HG03521 (cell line): ENCODE results near the gene ZCCHC9.
"Not testable (repeated sequence)": the region's sequence is repeated elsewhere in the genome, so short reads cannot be mapped to it uniquely, and the experiment has no call there.

Source experiments
- ATAC-seq: cut with Tn5 transposase; IDR thresholded peaks from one replicate; pipeline ENCODE4 v1.9.1; 2021; ENCODE audit warnings: mild to moderate bottlenecking, moderate library complexity; ENCODE audit not compliant: unreplicated experiment

Gene ZCCHC9

GRCh38 chr5:81303563-81303962 is 2.2 kb downstream of the ZCCHC9 start:
- ATAC-seq = no peak

GRCh38 chr5:81305785-81306184 is 4.4 kb downstream of the ZCCHC9 start:
- ATAC-seq = no peak

GRCh38 chr5:81308836-81309235 is 7.4 kb downstream of the ZCCHC9 start:
- ATAC-seq = no peak

- no peak for ATAC-seq
Observed at GRCh38 chr5:81310402-81311063, 9.1 kb downstream of the ZCCHC9 start.

- no peak for ATAC-seq
Observed at GRCh38 chr5:81313278-81313677, 11.9 kb downstream of the ZCCHC9 start.

GRCh38 chr5:81313686-81314085 is 12.3 kb downstream of the ZCCHC9 start:
- ATAC-seq = no peak

- ATAC-seq = no peak
Observed at GRCh38 chr5:81314581-81314980, 13.2 kb downstream of the ZCCHC9 start.

GRCh38 chr5:81315336-81315735 is 13.9 kb downstream of the ZCCHC9 start:
- ATAC-seq = no peak

- ATAC-seq = no peak
Observed at GRCh38 chr5:81315830-81316229, 14.4 kb downstream of the ZCCHC9 start.

GRCh38 chr5:81316571-81316970 is 15.2 kb downstream of the ZCCHC9 start:
- no peak for ATAC-seq

- ATAC-seq = no peak
Observed at GRCh38 chr5:81317536-81317935, 16.1 kb downstream of the ZCCHC9 start.

GRCh38 chr5:81326554-81326953 is 25.2 kb downstream of the ZCCHC9 start:
- ATAC-seq = no peak

GRCh38 chr5:81334304-81335061 is 33.1 kb downstream of the ZCCHC9 start:
- ATAC-seq = no peak

GRCh38 chr5:81335946-81336345 is 34.6 kb downstream of the ZCCHC9 start:
- no peak for ATAC-seq

GRCh38 chr5:81336556-81336955 is 35.2 kb downstream of the ZCCHC9 start:
- no peak for ATAC-seq

GRCh38 chr5:81337803-81338202 is 36.4 kb downstream of the ZCCHC9 start:
- no peak for ATAC-seq

- not testable (repeated sequence) for ATAC-seq
Observed at GRCh38 chr5:81338213-81338612, 36.8 kb downstream of the ZCCHC9 start.

- ATAC-seq = no peak
Observed at GRCh38 chr5:81344736-81345135, 43.3 kb downstream of the ZCCHC9 start.

- no peak for ATAC-seq
Observed at GRCh38 chr5:81345411-81346003, 44.1 kb downstream of the ZCCHC9 start.

- ATAC-seq = no peak
Observed at GRCh38 chr5:81349161-81349560, 47.8 kb downstream of the ZCCHC9 start.

GRCh38 chr5:81350507-81350906 is 49.1 kb downstream of the ZCCHC9 start:
- ATAC-seq = no peak

- ATAC-seq = no peak
Observed at GRCh38 chr5:81353189-81353588, 51.8 kb downstream of the ZCCHC9 start.
